Neuronal stem cell (in vitro differentiated cells): ENCODE data around the gene NOM1.

ENCODE experiments used
- DNase-seq: peaks from one replicate; pipeline ENCODE4 v3.0.0-alpha.2; 2013; ENCODE audit warnings: low spot score
- H2AFZ ChIP-seq: one replicate; pipeline ENCODE4 v1.6.1; 2013; ENCODE audit warnings: mild to moderate bottlenecking, low read length, inconsistent platforms
- H2AK5ac ChIP-seq: 2 replicates; pipeline ENCODE4 v1.6.1; 2013; ENCODE audit warnings: low read depth, mild to moderate bottlenecking, inconsistent platforms, low read length, moderate library complexity, mixed read lengths
- H2BK120ac ChIP-seq: 2 replicates; pipeline ENCODE4 v1.6.1; 2013; ENCODE audit warnings: low read depth, mild to moderate bottlenecking, inconsistent platforms, low read length, moderate library complexity, mixed read lengths
- H2BK12ac ChIP-seq: one replicate; pipeline ENCODE4 v1.6.1; 2013; ENCODE audit warnings: low read length, inconsistent platforms
- H2BK15ac ChIP-seq: 2 replicates; pipeline ENCODE4 v1.6.1; 2013; ENCODE audit warnings: mild to moderate bottlenecking, low read length, inconsistent platforms, mixed read lengths
- H2BK5ac ChIP-seq: one replicate; pipeline ENCODE4 v1.6.1; 2013; ENCODE audit warnings: inconsistent platforms, mild to moderate bottlenecking, low read length, moderate library complexity
- H3K14ac ChIP-seq: one replicate; pipeline ENCODE4 v1.6.1; 2013; ENCODE audit warnings: low read length, inconsistent platforms
- H3K18ac ChIP-seq: 2 replicates; pipeline ENCODE4 v1.6.1; 2013; ENCODE audit warnings: low read length, inconsistent platforms
- H3K23ac ChIP-seq: 2 replicates; pipeline ENCODE4 v1.6.1; 2013; ENCODE audit warnings: low read depth, mild to moderate bottlenecking, mixed read lengths, low read length, inconsistent platforms; ENCODE audit not compliant: poor library complexity
- H3K27ac ChIP-seq: replicated peaks from 3 replicates; pipeline ENCODE4 v1.5.1; 2013; ENCODE audit warnings: low read length, inconsistent platforms
- H3K27me3 ChIP-seq, 3 experiments: 2 replicates each; pipeline ENCODE4 v1.6.1; 2013; ENCODE audit warnings: low read length in 3 of 3, mild to moderate bottlenecking in 2 of 3, inconsistent platforms in 1 of 3, low read depth in 1 of 3, mixed read lengths in 1 of 3, moderate library complexity in 1 of 3; ENCODE audit not compliant: control insufficient read depth in 3 of 3, insufficient read depth in 3 of 3
- H3K36me3 ChIP-seq, 2 donors: replicated peaks in 1 of 2; 2 replicates each; pipeline ENCODE4 v1.6.1; 2013; ENCODE audit warnings: low read length in 2 of 2; ENCODE audit not compliant: control insufficient read depth in 2 of 2, insufficient read depth in 2 of 2
- H3K4ac ChIP-seq: 2 replicates; pipeline ENCODE4 v1.6.1; 2013; ENCODE audit warnings: inconsistent platforms, mild to moderate bottlenecking, low read length, moderate library complexity
- H3K4me1 ChIP-seq, 2 donors: 1 replicate in 1 of 2; 2 replicates in 1 of 2; pipeline ENCODE4 v1.6.1; 2013; ENCODE audit warnings: low read length in 2 of 2, low read depth in 1 of 2; ENCODE audit not compliant: control insufficient read depth in 2 of 2, insufficient read depth in 1 of 2
- H3K4me2 ChIP-seq: one replicate; pipeline ENCODE4 v1.6.1; 2013; ENCODE audit warnings: mild to moderate bottlenecking, low read length, inconsistent platforms; ENCODE audit not compliant: insufficient read depth, poor library complexity, severe bottlenecking
- H3K4me3 ChIP-seq, 2 donors: 2 replicates each; pipeline ENCODE4 v1.5.1; 2013; ENCODE audit warnings: low read length in 2 of 2, mild to moderate bottlenecking in 2 of 2, inconsistent platforms in 1 of 2, moderate library complexity in 1 of 2
- H3K79me1 ChIP-seq: one replicate; pipeline ENCODE4 v1.6.1; 2013; ENCODE audit warnings: low read depth, mild to moderate bottlenecking, inconsistent platforms, low read length, moderate library complexity
- H3K9ac ChIP-seq: one replicate; pipeline ENCODE4 v1.6.1; 2013; ENCODE audit warnings: mild to moderate bottlenecking, low read depth, low read length, inconsistent platforms; ENCODE audit not compliant: poor library complexity
- H3K9me3 ChIP-seq, 2 donors: replicated peaks in 1 of 2; 2 replicates each; pipeline versions ENCODE3 to v1.6.1; 2013; ENCODE audit warnings: low read length in 2 of 2, mild to moderate bottlenecking in 2 of 2, inconsistent platforms in 1 of 2, low read depth in 1 of 2, mixed read lengths in 1 of 2, moderate library complexity in 1 of 2; ENCODE audit not compliant: control insufficient read depth in 2 of 2, insufficient read depth in 1 of 2
- H4K8ac ChIP-seq: one replicate; pipeline ENCODE4 v1.6.1; 2013; ENCODE audit warnings: low read depth, mild to moderate bottlenecking, inconsistent platforms, low read length, moderate library complexity
- H4K91ac ChIP-seq: one replicate; pipeline ENCODE4 v1.6.1; 2013; ENCODE audit warnings: low read length, low read depth, mild to moderate bottlenecking, inconsistent platforms; ENCODE audit not compliant: poor library complexity
- WGBS, 2 donors: extraction: QIAGEN DNeasy Blood & Tissue Kit; methylation state at CpG; one replicate each; pipeline ENCODE4 v1.1.7; 2013; ENCODE audit warnings: missing lambda C conversion rate in 2 of 2, mixed read lengths in 1 of 2; ENCODE audit not compliant: insufficient read length in 2 of 2, insufficient replicate concordance in 1 of 2; ENCODE audit errors: extremely low coverage in 2 of 2; 5-methylcytosine and 5-hydroxymethylcytosine counted together

Gene NOM1

DNA sequence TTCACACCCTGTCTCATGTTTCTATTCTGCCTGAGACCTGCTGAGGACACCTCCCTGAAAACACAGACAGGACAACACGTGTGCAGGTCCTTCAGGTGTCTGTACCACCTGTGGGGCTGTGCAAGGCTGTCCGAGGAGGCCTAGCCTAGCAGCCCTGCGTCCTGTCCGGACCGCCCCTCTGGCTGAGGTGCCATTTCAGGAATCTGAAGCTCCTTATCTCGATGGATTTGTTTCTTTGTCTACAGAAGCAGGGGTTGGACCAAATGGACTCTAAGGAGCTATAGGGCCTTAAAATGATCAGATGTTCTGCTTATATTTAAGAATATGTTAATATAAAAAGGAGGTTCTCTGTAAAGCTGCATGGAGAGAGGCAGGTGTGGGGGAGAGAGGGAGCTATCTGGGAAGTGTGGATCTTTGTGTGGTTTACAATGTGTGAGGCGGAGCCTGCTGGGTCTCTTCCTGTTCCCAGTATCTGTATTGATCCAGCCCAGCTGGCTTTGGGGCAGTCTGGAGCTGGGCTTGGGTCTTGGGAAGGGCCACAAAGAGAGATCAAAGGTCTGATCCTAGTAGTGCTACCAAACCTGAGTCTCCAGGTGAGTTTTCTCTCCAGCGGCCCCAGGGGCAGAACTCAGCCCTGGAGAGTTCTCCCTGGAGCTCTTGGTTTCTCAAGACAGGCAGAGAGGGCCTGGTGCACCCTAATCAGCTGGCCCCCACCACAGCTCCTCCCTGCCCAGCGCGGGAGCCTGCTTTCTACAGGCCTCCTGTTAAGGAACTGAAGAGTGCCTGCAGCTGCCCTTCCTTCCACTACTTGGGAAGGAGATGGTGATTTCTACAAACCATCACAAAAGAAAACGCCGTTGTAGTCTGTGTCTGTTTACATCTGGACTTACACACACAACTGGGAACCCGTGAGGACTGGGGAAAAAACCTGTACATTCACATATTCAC, 64.4 kb downstream of the NOM1 start:
- Histone ChIP-seq H3K14ac (no peak overlapping the region), H2AK5ac (peak overlapping the region; percentile 30), H2BK5ac (no peak overlapping the region), H3K79me1 (no peaks in the 10 kb centered on the region), H3K4me1 (peaks cover 4 to 5% of the 10 kb centered on the region in 2 donors), H2BK15ac (no peak overlapping the region), H3K4me3 (no peak overlapping the region), H3K23ac (no peak overlapping the region), H4K8ac (no peak overlapping the region), H2BK12ac (no peak overlapping the region), H4K91ac (no peak overlapping the region), H3K27me3 (peaks cover 75 to 98% (median 93%) of the 10 kb centered on the region in 3 experiments), H2AFZ (no peak overlapping the region), H3K27ac (no peak overlapping the region), H3K4ac (no peak overlapping the region), H3K9ac (no peak overlapping the region), H2BK120ac (no peak overlapping the region), H3K36me3 (no peaks in the 10 kb centered on the region), H3K9me3 (peaks cover 0 to 1% of the 10 kb centered on the region in 2 donors), H3K18ac (no peak overlapping the region), H3K4me2 (no peak overlapping the region)
- DNase-seq: no peak
- no CpG with 5 or more reads among the region's 13 CpGs for WGBS, 2 donors

DNA sequence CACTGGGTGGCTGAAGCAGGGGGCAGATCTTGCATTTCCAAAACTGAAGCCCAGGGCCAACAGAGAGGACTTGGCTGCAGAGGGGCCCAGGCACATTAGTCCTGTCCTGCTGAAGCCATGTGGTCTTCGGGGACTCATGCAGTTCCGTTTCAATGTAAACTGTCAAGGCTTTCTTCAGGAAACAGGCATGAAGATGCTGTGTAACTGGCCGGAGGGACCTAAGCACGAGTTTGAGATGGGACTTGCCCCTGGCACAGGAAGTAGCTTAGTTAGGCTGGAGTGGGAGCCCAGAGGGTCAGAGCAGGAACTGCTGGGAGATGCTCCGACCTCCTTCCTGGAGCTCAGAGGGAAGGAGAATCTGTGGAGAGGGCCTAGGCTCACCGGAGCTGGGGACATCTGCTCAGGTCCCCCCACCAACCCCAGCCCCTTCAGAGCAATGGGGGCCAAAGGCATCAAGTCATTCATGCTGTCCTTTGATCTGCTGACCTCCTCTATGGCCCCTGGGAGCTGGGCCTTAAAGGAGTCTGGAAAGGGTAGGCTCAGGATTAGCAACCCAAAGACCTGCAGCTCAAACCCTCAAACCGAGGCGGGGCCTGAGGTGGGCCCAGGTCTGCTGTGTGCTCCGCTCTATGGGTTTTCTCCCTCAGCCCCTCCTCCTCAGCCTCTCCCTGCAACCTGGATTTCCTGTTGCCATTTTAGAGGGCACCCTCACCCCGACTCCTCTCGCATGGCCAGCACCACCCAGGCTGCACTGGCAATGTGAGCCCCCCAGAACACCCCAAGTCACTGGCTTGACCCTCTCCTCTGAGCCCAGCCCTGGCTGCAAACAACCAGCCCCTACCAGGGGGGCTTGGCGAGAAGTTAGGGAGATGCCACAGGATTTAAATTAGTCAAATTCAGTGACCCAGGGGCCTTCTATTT, 65.4 kb downstream of the NOM1 start:
- Histone ChIP-seq H3K14ac (no peak overlapping the region), H3K4me1 (peaks cover 4 to 5% of the 10 kb centered on the region in 2 donors), H4K91ac (no peak overlapping the region), H2BK5ac (no peak overlapping the region), H3K18ac (no peak overlapping the region), H3K4me2 (no peak overlapping the region), H2BK15ac (no peak overlapping the region), H3K4me3 (no peak overlapping the region), H3K23ac (no peak overlapping the region), H2BK12ac (no peak overlapping the region), H3K4ac (no peak overlapping the region), H3K27ac (no peak overlapping the region), H3K36me3 (no peaks in the 10 kb centered on the region), H3K27me3 (peaks cover 73 to 97% (median 95%) of the 10 kb centered on the region in 3 experiments), H3K9me3 (peaks cover 0 to 1% of the 10 kb centered on the region in 2 donors), H2BK120ac (no peak overlapping the region), H3K79me1 (no peaks in the 10 kb centered on the region), H2AFZ (no peak overlapping the region), H2AK5ac (no peak overlapping the region), H4K8ac (no peak overlapping the region), H3K9ac (no peak overlapping the region)
- no peak for DNase-seq
- no CpG with 5 or more reads among the region's 12 CpGs for WGBS, 2 donors

DNA sequence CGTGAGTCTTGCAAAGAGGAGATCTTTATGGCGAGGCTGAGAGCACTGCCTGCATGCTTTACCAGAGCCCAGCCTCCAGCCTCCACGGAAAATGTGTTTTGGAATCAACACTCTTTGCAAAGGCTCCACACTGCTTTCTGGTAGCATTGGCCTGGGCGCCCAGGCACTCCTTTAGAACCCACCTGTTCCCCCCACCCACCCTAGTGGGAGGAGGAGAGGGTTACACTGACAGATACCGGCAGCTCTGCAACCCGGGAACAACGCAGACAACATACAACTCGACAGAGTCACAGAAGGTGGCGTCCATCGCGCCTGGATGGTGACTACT, 66.5 kb downstream of the NOM1 start:
- no peak overlapping the region for H2BK12ac ChIP-seq
- H3K14ac ChIP-seq: no peak overlapping the region
- H2BK5ac ChIP-seq: no peak overlapping the region
- no CpG with 5 or more reads among the region's 11 CpGs for WGBS, 2 donors
- no peak overlapping the region for H4K8ac ChIP-seq
- no peak overlapping the region for H3K27ac ChIP-seq
- H3K9me3 ChIP-seq: peaks cover 1 to 4% of the 10 kb centered on the region in 2 donors
- H3K4me3 ChIP-seq: no peak overlapping the region
- no peak overlapping the region for H3K9ac ChIP-seq
- H3K18ac ChIP-seq: no peak overlapping the region
- no peak overlapping the region for H3K23ac ChIP-seq
- no peaks in the 10 kb centered on the region for H3K36me3 ChIP-seq
- no peaks in the 10 kb centered on the region for H3K79me1 ChIP-seq
- H4K91ac ChIP-seq: no peak overlapping the region
- H2BK15ac ChIP-seq: no peak overlapping the region
- no peak overlapping the region for H2AK5ac ChIP-seq
- no peak overlapping the region for H3K4me2 ChIP-seq
- H3K27me3 ChIP-seq: peaks cover 75 to 100% (median 98%) of the 10 kb centered on the region in 3 experiments
- H3K4me1 ChIP-seq: peaks cover 3 to 4% of the 10 kb centered on the region in 2 donors
- no peak overlapping the region for H3K4ac ChIP-seq
- DNase-seq: no peak
- no peak overlapping the region for H2BK120ac ChIP-seq
- H2AFZ ChIP-seq: no peak overlapping the region
